D341Med (cell line): ENCODE data around the gene PFN3.

Experiments used
- DNase-seq: peaks from one replicate; pipeline ENCODE4 v3.0.0; 2012; ENCODE audit warnings: low spot score

Gene PFN3

DNA sequence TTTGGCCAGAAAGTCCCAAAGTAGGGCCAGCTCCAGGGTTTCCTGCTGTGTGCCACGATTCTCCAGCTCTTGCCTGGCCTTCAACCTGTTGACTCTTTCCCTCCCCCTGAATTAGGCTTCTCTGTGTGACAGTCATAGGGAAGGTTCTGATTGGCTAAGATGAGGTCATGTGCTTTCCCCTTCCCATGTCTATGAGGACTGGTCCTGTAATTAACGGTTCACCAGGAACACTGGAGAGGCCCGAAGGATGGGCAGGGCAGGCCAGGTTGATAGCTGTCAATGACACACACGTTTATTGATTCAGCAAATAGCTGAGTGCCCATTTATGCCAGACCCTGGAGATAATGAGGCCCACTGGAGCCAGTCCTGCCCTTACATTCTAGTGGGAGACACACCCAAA, 37.2 kb upstream of the PFN3 start:
- no peak for DNase-seq

DNA sequence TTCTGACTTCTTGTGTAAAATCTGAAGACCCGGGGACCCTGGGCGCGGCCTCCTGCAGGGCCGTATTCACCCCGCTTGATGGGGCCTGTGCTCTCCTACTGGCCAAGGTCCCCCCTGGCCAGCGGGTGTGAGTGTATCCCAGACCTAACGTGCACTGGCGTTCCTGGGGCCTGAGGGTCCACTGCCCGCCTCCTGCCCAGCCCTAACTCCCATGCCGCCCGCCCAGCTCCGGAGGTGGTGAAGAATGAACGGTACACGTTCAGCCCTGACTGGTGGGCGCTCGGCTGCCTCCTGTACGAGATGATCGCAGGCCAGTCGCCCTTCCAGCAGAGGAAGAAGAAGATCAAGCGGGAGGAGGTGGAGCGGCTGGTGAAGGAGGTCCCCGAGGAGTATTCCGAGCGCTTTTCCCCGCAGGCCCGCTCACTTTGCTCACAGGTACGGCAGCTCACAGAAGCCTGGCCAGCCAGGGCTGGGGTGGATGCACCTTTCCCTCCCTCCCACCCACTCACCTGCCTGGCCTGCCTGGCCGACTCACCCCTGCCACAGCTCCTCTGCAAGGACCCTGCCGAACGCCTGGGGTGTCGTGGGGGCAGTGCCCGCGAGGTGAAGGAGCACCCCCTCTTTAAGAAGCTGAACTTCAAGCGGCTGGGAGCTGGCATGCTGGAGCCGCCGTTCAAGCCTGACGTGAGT, 35.5 kb upstream of the PFN3 start:
- DNase-seq = no peak

- no peak for DNase-seq
Measured at GRCh38 chr5:177434942-177435738, 34.7 kb upstream of the PFN3 start.

GRCh38 chr5:177434437-177434836, 34.0 kb upstream of the PFN3 start:
- DNase-seq = no peak

DNA sequence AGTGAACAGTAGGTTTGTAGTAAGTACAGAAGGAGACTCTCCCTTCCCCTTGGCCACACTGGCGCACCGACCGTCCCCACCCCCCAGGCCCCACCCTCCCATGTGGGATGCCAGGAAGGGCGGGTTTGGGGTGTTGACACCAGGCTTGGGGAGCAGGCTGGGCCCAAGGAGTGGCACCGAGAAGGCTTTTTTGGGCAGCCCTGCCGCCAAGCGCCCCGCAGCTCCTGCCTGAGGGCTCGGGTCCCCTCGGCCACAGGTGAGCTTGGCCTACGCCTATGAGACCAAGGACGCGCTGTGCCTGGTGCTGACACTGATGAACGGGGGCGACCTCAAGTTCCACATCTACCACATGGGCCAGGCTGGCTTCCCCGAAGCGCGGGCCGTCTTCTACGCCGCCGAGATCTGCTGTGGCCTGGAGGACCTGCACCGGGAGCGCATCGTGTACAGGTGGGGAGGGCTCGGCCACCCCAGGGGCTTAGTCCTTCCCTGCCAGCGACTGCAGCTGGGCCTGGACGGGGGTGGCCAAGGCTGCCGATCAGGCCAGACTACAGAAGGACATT, 33.3 kb upstream of the PFN3 start:
- DNase-seq = no peak

DNA sequence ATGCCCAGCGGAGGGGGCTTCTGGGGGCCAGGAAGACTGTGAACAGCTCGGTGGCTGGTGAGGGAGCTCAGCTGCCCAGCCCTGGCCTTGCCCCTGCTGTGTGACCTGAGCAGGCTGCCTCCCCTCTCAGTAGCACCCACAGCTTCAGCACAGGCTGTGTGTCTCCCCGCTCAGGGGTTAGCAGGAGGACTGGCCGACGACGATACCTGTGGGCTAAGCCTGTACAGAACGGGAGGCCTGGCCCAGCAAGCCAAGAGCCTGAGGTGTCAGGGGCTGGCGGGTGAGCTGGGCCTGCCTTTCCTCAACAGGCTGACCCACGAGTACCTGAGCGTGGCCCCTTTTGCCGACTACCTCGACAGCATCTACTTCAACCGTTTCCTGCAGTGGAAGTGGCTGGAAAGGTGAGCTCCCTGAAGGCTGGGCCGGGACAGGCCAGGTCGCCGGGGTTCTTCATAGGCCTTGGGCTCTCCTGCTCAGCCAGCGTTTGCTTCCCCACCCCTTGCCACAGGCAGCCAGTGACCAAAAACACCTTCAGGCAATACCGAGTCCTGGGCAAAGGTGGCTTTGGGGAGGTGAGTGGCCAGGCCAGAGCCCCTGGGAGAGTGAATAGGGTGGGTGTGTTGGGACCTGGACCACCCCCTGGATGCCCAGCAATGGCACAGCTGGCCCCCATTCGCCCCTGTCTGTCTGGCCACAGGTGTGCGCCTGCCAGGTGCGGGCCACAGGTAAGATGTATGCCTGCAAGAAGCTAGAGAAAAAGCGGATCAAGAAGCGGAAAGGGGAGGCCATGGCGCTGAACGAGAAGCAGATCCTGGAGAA, 32.6 kb upstream of the PFN3 start:
- no peak for DNase-seq

- DNase-seq = no peak
Measured at GRCh38 chr5:177432143-177432838, 31.8 kb upstream of the PFN3 start.

DNA sequence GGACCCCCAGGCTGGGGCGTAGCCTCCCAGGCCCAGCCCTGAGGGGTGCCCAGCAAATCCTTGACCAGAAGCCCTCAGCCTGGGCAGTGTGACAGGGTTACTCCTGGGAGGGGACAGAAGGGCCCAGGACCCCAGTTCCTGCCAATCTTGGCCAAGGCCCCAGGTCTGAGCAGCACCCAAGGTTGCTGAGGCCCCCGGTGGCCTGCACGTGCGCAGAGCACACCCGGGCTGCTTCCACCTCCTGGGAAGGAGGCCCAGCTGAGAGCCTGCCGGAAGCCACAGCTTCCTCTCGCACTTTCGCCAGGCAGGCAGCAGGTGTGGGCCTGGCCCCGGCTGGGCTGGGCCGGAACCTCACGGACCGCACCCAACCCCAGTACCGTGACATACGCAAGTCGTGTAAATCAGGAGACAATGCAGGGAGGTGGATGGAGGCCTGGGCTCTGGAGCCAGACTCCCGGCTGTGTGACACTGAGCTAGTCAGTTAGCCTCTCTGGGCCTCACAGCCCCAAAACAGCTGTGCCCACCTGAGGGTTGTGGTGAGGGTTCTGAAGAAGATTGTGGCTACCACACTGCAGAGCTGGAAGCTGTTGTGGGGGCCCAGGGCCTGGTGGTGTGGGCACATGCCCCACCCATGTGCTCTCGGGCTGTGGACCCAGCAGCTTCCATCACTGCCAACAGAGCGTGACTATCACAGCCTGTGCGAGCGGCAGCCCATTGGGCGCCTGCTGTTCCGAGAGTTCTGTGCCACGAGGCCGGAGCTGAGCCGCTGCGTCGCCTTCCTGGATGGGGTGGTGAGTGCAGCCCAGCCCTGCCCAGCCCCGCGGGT, 31.1 kb upstream of the PFN3 start:
- DNase-seq = no peak

DNA sequence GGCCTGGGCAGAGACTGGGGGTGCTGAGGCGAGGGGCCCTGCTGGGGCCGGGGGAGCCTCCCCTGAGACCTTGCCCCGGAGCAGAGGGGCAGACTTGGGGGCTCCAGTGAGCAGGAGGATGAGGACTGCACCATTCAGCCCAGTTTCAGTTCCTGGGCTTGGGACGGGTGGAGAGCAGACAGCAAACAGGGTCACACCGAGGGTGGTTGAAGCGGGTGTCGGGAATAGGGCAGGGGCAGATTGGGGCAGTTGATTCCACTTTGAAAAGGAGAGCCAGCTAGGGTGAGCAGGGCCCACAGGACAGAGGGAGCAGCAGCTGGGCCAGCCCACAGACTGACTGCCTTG, 30.5 kb upstream of the PFN3 start:
- DNase-seq = no peak

- DNase-seq = no peak
Measured at GRCh38 chr5:177430140-177430951, 29.9 kb upstream of the PFN3 start.

- DNase-seq = no peak
Measured at GRCh38 chr5:177429248-177430040, 29.0 kb upstream of the PFN3 start.

GRCh38 chr5:177428574-177429217, 28.2 kb upstream of the PFN3 start:
- no peak for DNase-seq

DNA sequence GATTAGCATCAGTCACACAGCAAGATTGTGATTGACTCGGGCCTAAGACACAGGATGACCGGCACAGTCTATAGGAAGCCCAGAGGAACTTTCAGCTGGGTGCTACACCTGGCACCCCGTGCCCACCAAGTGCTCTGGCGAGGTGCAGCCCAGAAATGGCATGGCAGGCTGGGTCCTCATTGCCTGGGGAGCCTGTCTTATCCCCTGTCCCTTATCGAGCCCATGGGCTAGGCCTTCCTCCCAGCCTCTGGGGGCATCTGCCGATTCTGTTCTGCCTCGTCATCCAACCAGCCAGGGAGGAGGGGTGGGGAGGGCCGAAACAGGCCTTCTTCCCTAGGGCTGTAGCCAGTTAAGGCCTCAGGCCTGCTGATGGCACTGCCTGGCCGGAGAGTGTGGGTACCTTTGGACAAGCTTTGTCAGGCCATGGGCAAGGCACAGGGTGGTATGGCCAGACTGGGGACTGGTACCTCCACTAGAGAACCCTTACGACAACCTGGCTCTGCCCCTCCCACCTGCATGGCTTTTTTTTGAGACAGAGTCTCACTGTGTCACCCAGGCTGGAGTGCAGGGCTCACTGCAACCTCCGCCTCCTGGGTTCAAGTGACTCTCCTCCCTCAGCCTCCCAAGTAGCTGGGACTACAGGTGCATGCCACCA, 27.6 kb upstream of the PFN3 start:
- DNase-seq = no peak

DNA sequence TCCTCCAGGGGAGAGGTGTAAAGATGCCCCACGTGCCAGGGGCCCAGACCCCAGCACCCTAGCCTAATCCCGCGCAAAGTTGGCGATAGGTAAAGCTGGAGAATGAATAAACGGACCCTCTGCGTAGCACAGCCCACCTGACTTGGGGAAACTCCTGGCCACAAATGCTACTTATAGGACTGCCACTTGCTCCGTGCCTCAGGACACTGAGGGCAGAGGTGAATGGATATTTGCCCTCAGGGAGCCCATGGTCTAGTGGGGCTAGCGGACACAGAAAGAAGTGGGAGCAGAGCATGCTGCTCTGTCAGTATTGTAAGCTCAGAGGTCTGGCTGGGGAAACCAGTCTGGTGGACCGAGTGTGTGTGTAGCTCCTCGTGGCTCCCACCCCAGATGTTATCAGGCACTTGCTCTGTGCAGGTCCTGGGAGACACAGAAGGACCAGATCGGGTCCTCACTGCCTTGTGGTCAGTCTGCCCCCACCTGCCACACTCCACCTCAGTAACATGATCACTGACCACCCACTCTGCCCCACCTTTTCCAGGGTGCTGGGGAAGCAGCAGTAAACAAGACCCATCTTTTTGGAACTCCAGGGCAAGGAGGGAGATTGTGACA, 26.9 kb upstream of the PFN3 start:
- DNase-seq = peak; percentile 48

DNA sequence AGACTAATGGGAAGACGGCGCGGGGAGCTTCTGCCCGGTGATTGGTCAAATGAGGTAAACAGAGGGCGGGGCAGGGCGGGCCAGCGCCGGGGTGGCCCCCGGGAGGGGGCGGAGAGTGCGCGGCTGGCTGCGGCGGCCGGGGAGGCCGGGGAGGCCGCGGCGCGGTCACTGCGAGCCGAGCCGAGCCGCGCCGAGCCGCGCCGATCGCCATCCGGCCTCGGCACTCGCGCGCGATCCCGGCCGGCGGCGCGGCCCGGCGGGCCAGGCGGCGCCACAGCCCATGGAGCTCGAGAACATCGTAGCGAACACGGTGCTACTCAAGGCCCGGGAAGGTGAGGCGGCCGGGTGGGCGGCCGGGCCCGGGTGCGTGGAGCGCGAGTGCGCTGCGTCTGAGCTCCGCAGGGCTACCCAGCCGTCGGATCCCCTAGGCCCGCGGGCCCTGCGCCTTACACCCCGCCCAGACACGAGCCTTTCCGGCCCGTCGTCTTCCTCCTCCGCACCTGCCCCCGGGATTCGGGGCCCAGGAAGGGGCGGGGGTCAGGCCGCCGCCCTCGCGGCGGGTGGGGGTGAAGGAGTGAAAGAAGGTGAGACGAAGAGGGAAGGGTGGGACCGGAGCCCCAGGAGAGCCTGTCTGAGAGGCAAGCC, 26.2 kb upstream of the PFN3 start, which contains the start of gene GRK6:
Gene GRK6, plus strand, starts transcription at position 111 of the 645 bp plus-strand sequence. Its CDS starts 170 bp downstream, at position 281.
- peak; percentile 98 for DNase-seq

DNA sequence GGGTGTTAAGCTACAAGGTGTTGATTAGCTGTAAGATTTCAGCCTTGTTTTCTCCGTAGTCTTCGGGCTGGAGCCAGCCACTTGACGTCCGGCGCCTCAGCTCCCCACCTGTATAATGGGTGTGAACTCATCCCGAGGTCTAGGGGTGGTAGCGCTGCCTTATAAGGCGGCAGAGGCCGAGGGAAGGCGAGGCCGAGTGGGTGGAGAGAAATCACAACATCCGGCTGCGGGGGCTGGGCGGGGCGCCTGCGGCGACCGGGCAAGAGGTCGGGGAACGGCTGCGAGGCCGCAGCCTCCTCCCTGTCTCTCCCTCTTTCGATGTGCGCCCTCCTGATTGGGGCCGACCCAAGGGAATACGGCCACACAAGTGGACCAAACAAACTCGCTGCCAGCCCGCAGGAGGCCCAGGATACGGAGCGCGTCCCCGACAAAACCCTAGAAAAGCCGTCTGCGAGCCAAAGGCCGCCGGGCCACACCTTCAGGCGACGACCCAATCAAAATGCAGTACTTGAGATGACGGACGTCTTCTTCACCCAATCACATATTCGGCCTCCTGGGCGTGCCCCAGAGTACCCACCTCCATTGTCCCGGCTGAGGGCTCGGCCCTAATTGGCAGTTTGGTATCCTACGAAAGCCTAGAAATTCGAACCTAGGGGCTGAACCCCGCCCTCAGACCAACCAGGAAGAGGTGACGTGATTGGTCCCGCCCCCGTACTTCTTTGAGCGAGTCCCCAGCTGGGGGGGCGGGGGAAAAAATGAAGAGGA, 25.5 kb upstream of the PFN3 start:
- DNase-seq = peak; percentile 98
